Measurements from ENCODE around the gene PAGE5.

PAGE5 gene

GRCh38 chrX:55213381-55213780 lies 6.8 kb upstream of the PAGE5 start:
- DNase-seq (ENCODE audit: low spot score): no peak
- in situ Hi-C loops (cut with MboI; ENCODE audit: low sequenced_read_pairs, unreplicated experiment): no loop called here
- TF ChIP-seq CTCF (IDR thresholded peaks at IDR 0.05; ENCODE audit: borderline replicate concordance, control extremely low read depth, extremely low read depth, insufficient read depth, missing control alignments): no peak

- in situ Hi-C loops (cut with MboI; ENCODE audit: low sequenced_read_pairs, unreplicated experiment): no loop called here
- no peak for TF ChIP-seq CTCF (IDR thresholded peaks at IDR 0.05; ENCODE audit: borderline replicate concordance, control extremely low read depth, extremely low read depth, insufficient read depth, missing control alignments)
- no peak for DNase-seq (ENCODE audit: low spot score)
These were observed 20.7 kb downstream of the PAGE5 start for GRCh38 chrX:55240788-55241340.

GRCh38 chrX:55253528-55253927 lies 33.4 kb downstream of the PAGE5 start:
- DNase-seq (ENCODE audit: low spot score): no peak
- no peak for TF ChIP-seq CTCF (IDR thresholded peaks at IDR 0.05; ENCODE audit: borderline replicate concordance, control extremely low read depth, extremely low read depth, insufficient read depth, missing control alignments)
- in situ Hi-C loops (cut with MboI; ENCODE audit: low sequenced_read_pairs, unreplicated experiment): no loop called here

GRCh38 chrX:55260806-55261205 lies 40.7 kb downstream of the PAGE5 start:
- TF ChIP-seq CTCF (IDR thresholded peaks at IDR 0.05; ENCODE audit: borderline replicate concordance, control extremely low read depth, extremely low read depth, insufficient read depth, missing control alignments): no peak
- in situ Hi-C loops (cut with MboI; ENCODE audit: low sequenced_read_pairs, unreplicated experiment): no loop called here

GRCh38 chrX:55264816-55265215 lies 44.7 kb downstream of the PAGE5 start, which contains the start of gene PAGE3:
TSS of gene PAGE3 (minus strand) at chrX:55264916. CDS start at chrX:55263903, 1,013 bp downstream.
- in situ Hi-C loops (cut with MboI; ENCODE audit: low sequenced_read_pairs, unreplicated experiment): no loop called here
- DNase-seq (ENCODE audit: low spot score): no peak

More at GRCh38 chrX:55260806-55261205, 40.7 kb downstream of the PAGE5 start:
- DNase-seq (ENCODE audit: low spot score): no peak

More at GRCh38 chrX:55264816-55265215, 44.7 kb downstream of the PAGE5 start, which contains the start of gene PAGE3:
- TF ChIP-seq CTCF (IDR thresholded peaks at IDR 0.05; ENCODE audit: borderline replicate concordance, control extremely low read depth, extremely low read depth, insufficient read depth, missing control alignments): no peak

Data from GM13976 (cell line).